ENCODE data around the gene FAM13A. TPM values are rescaled to one million over a fixed set of nuclear protein-coding genes. Genes with fewer than 3 reads are reported as not detected.
A peak's percentile ranks its signal among the peaks of the same experiment; 100 is the strongest.

FAM13A gene
- total RNA-seq, 1 donor from 2014 or later: 51.2 TPM

DNA sequence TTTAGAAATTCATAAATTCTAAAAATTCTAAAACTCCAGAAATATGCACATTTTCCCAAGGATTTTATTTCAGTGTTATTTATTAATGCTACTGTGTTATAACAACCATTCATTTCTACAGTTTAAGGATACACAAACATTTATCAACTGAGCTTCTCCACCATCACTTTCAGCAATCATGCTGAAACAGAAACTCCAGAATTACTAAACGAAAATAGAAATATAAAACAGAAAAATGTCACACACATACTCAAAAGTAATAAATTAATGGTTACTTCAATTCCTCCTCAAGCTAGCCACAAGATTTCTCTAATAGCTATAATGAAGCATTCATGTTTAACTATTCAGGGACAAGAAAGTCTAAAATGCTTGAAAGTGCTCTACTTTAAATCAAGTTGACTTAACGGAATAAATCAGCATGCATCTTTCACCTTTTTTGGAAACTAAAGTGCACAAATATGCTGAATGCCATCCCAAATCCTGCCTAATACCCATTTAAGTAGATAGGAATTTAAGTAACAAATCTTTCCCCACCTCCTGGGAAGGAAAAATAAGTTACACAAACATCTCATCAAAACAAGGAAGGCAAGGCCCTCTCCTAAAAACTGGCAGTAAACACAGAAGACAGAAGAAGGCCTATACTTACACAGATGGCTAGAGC, 563 bp downstream of the FAM13A start:
- peaks cover 7% of the 10 kb centered on the region for H3K9me3 Mint-ChIP-seq (ENCODE audit: unreplicated experiment)
- H3K27me3 Mint-ChIP-seq (ENCODE audit: unreplicated experiment): peaks cover 1% of the 10 kb centered on the region
- H3K36me3 Mint-ChIP-seq (ENCODE audit: unreplicated experiment): peaks cover 10% of the 10 kb centered on the region
- no peak for DNase-seq
- peak overlapping the region; percentile 97 for H3K27ac Mint-ChIP-seq (ENCODE audit: unreplicated experiment)
- TF ChIP-seq, protein P1, sequence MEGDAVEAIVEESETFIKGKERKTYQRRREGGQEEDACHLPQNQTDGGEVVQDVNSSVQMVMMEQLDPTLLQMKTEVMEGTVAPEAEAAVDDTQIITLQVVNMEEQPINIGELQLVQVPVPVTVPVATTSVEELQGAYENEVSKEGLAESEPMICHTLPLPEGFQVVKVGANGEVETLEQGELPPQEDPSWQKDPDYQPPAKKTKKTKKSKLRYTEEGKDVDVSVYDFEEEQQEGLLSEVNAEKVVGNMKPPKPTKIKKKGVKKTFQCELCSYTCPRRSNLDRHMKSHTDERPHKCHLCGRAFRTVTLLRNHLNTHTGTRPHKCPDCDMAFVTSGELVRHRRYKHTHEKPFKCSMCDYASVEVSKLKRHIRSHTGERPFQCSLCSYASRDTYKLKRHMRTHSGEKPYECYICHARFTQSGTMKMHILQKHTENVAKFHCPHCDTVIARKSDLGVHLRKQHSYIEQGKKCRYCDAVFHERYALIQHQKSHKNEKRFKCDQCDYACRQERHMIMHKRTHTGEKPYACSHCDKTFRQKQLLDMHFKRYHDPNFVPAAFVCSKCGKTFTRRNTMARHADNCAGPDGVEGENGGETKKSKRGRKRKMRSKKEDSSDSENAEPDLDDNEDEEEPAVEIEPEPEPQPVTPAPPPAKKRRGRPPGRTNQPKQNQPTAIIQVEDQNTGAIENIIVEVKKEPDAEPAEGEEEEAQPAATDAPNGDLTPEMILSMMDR (IDR thresholded peaks at IDR 0.05; ENCODE audit: partially characterized antibody, unreplicated experiment): no peak
- H3K4me3 Mint-ChIP-seq (ENCODE audit: unreplicated experiment): peak overlapping the region; percentile 97
- H3K4me1 Mint-ChIP-seq (ENCODE audit: low read depth, unreplicated experiment): peaks cover 32% of the 10 kb centered on the region

DNA sequence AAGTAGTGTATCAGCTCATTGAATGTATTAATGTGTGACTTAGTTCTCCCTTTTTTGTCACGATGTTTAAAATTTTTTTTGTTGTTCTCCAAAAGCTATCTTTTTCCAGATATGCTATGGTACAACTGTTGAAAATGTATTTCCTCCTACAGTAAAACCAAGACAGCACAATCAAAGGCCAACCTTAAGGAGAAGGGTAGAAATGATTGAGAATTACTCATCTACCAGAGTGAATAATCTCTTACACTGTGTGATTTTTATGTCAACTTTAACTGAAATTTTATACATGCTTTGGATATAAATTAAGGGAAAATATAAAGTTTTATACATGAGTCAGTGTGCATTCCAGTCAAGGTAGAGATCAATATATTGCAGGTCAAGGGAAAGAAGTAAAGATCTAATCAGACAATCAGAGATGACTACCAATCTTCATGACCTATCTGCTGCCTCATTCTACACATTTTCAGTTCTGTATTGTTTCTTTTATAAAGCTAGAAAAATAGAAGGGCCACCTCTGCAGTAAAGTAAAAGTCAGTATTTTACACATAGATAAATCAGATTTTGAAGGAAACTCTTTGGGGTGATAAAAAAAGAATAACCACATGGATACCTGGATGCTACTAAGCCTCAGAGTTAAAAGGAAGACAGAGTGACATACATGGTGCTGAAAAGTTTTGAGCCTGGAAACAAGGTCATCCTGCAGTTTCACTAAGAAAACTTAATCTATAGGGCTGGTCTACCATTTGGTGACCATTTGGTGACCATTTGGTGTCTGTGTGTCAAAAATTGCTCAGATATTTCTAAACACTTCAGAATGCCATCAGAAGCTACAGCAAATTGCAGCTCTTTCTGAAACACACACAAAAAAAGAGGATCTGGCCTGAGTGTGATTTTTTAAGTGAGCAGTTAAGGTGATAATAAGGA, 1.6 kb downstream of the FAM13A start:
- Mint-ChIP-seq H3K4me3 (ENCODE audit: unreplicated experiment) (peak overlapping the region; percentile 97), H3K27me3 (ENCODE audit: unreplicated experiment) (peaks cover 1% of the 10 kb centered on the region), H3K4me1 (ENCODE audit: low read depth, unreplicated experiment) (peaks cover 32% of the 10 kb centered on the region), H3K27ac (ENCODE audit: unreplicated experiment) (peak overlapping the region; percentile 72), H3K9me3 (ENCODE audit: unreplicated experiment) (peaks cover 1% of the 10 kb centered on the region), H3K36me3 (ENCODE audit: unreplicated experiment) (peaks cover 9% of the 10 kb centered on the region)
- TF ChIP-seq, protein P1 (IDR thresholded peaks at IDR 0.05; ENCODE audit: partially characterized antibody, unreplicated experiment): no peak
- DNase-seq: no peak

DNA sequence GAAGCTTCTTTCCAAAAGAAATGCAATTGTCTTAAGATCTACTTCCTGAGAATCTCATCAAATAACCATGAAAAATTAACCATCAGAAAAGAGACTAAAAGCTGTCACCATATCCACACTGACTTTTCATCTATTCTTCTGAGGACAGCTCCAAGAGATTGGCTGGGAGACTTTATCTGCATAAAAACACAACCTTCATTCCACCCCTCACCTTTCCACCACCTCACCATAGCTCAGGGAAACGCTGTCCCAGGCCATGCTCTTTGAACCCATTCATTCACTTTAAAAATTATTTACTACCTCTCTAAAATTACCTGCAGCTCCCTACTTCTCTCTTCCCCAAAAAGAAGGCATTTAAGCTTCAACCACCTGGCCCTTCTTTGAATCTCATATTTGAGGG, 2.4 kb downstream of the FAM13A start:
- H3K27me3 Mint-ChIP-seq (ENCODE audit: unreplicated experiment): peaks cover 1% of the 10 kb centered on the region
- TF ChIP-seq, protein P1 (IDR thresholded peaks at IDR 0.05; ENCODE audit: partially characterized antibody, unreplicated experiment): no peak
- peaks cover 1% of the 10 kb centered on the region for H3K9me3 Mint-ChIP-seq (ENCODE audit: unreplicated experiment)
- no peak for DNase-seq
- peaks cover 32% of the 10 kb centered on the region for H3K4me1 Mint-ChIP-seq (ENCODE audit: low read depth, unreplicated experiment)
- peak overlapping the region; percentile 97 for H3K4me3 Mint-ChIP-seq (ENCODE audit: unreplicated experiment)
- peaks cover 7% of the 10 kb centered on the region for H3K36me3 Mint-ChIP-seq (ENCODE audit: unreplicated experiment)
- peak overlapping the region; percentile 25 for H3K27ac Mint-ChIP-seq (ENCODE audit: unreplicated experiment)

DNA sequence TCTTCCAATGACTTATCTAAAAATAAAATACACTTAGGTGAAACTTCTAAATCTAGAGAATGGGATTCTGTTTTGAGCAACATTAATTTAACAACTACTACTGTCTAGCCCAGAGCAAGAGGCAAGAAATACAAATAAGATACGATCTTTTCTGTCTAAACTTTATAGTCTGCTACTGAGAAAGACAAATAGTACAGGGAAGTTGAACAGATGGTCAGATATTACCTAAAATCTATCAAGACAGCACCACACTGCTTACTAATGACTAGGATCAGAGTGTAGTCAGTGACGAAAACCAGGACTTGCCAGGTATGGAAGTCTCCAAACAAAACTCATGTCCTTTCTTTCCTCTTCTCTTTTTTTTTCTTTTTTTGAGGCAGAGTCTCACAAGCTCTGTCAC, 7.1 kb downstream of the FAM13A start:
- Mint-ChIP-seq H3K4me1 (ENCODE audit: low read depth, unreplicated experiment) (peaks cover 21% of the 10 kb centered on the region), H3K27ac (ENCODE audit: unreplicated experiment) (no peak overlapping the region), H3K36me3 (ENCODE audit: unreplicated experiment) (peaks cover 7% of the 10 kb centered on the region), H3K4me3 (ENCODE audit: unreplicated experiment) (no peak overlapping the region), H3K27me3 (ENCODE audit: unreplicated experiment) (peaks cover 1% of the 10 kb centered on the region), H3K9me3 (ENCODE audit: unreplicated experiment) (peaks cover 1% of the 10 kb centered on the region)
- TF ChIP-seq, protein P1 (IDR thresholded peaks at IDR 0.05; ENCODE audit: partially characterized antibody, unreplicated experiment): no peak
- no peak for DNase-seq
